ENCODE results near the gene FPGS. TPM values are rescaled to one million over a fixed set of nuclear protein-coding genes. Genes with fewer than 3 reads are reported as not detected.

FPGS gene
- total RNA-seq, result 100 to 1,000 TPM in 1 of 4 donors, 10 to 100 TPM in 3; 42.0 to 230 (median 75.4) TPM

DNA sequence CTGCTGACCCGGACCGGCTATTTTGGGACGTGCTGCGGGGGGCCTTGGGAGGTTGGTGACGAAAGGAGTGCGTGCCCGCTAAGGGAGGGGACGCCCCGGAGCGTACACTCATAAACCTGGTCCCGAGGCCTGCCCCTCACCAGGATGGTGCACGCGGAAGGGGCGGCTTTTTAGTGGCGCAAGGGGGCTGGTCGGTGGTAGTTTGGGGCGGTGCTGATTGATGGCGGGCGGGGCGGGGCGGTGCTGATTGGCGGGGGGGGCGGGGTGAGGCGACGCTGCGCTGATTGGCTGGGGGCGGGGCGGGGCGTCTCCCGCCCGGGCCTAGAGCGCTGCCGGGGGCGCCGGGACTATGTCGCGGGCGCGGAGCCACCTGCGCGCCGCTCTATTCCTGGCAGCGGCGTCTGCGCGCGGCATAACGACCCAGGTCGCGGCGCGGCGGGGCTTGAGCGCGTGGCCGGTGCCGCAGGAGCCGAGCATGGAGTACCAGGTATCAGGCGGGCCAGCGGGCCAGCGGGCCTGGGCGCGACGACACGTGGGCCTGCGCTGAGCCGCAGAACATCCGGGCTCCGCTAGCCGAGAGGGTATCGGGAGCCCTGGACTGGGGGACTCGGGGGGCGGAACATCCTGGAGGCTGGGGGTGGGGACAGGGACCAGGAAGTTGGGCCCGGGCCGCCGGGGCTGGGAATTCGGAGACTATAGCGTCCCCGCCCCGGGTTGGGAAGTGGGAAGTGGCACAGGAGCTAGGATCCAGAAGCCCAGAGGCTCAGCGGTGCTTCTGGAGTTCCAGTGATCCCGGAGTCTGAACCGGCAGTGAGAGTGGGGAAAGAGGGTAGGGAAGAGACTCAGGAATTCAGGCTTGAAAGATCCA is at the start of gene FPGS:
FPGS (plus strand) TSS at position 307 of the 868 bp plus-strand sequence; CDS start at position 350, 43 bp downstream.
- TF ChIP-seq, protein P1, sequence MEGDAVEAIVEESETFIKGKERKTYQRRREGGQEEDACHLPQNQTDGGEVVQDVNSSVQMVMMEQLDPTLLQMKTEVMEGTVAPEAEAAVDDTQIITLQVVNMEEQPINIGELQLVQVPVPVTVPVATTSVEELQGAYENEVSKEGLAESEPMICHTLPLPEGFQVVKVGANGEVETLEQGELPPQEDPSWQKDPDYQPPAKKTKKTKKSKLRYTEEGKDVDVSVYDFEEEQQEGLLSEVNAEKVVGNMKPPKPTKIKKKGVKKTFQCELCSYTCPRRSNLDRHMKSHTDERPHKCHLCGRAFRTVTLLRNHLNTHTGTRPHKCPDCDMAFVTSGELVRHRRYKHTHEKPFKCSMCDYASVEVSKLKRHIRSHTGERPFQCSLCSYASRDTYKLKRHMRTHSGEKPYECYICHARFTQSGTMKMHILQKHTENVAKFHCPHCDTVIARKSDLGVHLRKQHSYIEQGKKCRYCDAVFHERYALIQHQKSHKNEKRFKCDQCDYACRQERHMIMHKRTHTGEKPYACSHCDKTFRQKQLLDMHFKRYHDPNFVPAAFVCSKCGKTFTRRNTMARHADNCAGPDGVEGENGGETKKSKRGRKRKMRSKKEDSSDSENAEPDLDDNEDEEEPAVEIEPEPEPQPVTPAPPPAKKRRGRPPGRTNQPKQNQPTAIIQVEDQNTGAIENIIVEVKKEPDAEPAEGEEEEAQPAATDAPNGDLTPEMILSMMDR (IDR thresholded peaks at IDR 0.05; ENCODE audit: low read depth), result no peak

GRCh38 chr9:127753148-127753547 is 49.5 kb upstream of the FPGS start:
- TF ChIP-seq, protein P1 (IDR thresholded peaks at IDR 0.05; ENCODE audit: low read depth), result no peak

GRCh38 chr9:127753622-127754021 is 49.1 kb upstream of the FPGS start:
- TF ChIP-seq, protein P1 (IDR thresholded peaks at IDR 0.05; ENCODE audit: low read depth), result no peak

DNA sequence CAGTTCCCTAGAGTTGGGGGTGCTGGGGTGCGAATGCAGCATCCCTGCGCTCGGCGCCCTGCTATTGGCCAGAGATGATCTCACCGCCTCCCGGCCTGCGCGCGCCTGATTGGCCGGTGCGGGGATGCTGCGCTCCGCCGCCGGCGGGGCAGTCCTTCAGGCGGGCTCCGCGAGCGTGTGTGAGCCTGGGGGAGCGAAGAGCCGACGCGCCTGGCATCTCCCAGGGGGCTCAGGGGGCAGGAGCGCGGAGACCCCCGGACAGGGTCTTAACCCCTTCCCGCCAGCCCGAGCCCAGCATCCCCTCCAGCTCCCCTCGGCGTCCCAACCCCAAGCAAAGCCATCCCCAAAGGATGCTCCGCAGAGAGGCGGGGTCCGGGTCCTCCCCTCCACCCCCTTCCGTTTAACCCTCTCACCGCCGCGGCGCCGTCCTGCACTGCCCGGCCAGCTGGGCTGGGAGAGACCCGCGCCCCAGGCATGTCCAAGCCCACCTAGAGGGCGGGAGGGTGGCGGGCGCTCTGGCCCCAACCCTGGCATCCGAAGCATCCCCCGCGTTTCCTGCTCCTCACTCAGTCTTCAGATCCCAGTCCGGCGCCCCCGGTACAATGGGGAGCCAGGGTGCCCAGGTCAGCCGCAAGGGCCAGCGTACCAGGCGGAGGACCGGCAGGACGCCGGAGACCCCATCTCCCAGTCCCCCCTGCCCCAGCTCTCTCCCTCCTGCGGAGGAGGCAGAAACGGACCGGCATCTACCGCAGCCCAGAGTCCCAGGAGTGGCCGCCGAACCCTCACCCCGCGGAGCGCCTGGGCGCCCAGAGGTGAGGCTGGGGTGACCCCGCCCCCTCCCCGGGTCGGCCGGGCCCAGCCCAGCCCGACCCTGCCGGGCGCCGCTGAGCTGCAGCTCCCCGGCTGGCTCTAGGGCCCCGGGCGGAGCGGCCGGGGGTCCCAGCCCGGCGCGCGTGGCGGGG is 48.3 kb upstream of the FPGS start:
- TF ChIP-seq, protein P1 (IDR thresholded peaks at IDR 0.05; ENCODE audit: low read depth), result no peak

- TF ChIP-seq, protein P1 (IDR thresholded peaks at IDR 0.05; ENCODE audit: low read depth), result no peak
Measured at GRCh38 chr9:127755061-127756060, 47.3 kb upstream of the FPGS start.

DNA sequence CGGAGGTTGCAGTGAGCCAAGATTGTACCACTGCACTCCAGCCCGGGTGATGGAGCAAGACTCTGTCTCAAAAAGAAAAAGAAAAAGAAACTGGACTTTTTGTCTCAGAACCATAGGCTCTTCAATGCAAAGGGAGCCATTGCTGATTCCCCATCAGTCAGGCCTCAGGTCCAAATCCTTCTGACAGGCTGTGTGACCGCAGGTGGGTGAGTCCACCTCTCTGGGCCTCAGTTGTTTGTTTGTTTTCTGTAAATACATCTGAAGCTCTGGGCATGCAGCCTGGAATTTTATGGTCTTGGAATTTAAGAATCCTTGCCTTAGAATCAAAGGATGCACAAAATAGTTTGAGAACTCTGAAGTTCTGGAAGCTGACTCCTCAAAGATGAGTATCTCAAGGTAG is 46.4 kb upstream of the FPGS start:
- TF ChIP-seq, protein P1 (IDR thresholded peaks at IDR 0.05; ENCODE audit: low read depth), result no peak

Measured in subcutaneous adipose tissue (tissue), 4 donors.